HG03571 (cell line): ENCODE results near the gene STK26.
"Not testable (repeated sequence)": the region's sequence is repeated elsewhere in the genome, so short reads cannot be mapped to it uniquely, and the experiment has no call there.

Experiments used
- ATAC-seq: cut with Tn5 transposase; IDR thresholded peaks from one replicate; pipeline ENCODE4 v1.9.1; 2021; ENCODE audit not compliant: unreplicated experiment

Gene STK26

GRCh38 chrX:132034648-132035047, 11.5 kb downstream of the STK26 start:
- no peak for ATAC-seq

DNA sequence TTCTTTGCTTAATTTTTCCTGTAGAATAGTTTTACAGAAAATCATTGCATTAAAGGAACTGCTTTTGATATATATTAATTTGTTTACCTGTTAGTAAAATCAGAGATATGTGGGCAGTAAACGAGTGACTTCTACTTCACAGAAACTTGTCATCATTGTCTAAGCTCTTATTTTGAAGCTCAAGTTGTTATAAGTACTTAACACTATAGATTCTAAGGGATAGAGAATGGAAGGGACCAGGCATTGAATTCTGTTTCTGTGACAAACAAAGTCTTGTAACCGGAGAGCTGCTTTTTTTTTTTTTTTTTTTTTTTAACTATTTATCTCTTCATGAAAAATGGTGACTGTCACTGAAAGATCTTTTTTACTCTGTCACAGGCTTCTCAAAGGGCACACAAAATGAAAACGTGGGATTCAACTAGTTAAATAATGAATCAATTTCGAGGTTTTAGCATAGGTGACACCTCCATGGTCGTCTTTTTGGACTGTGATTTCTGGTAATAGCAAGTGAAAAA, 14.4 kb downstream of the STK26 start:
- ATAC-seq, result no peak

DNA sequence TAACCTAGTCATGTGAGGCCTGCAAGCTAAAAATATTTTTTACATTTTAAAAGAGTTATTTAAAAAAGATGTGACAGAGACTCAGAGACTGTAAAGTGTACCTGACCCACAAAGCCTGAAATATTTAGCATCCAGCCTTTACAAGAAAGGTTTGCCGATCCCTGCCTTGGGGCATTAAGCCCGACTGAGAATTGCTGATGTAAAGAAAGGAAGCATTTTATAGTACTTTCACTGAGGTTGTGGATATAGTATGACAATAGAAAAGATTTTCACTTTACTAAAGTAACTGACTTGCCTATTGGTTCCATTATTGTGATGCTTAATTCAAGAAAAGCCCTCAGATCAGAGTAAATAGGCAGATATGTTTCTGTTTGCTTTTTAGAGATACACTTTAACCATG, 17.0 kb downstream of the STK26 start:
- no peak for ATAC-seq

GRCh38 chrX:132041015-132041414, 17.9 kb downstream of the STK26 start:
- no peak for ATAC-seq

GRCh38 chrX:132043977-132044376, 20.9 kb downstream of the STK26 start:
- no peak for ATAC-seq

- no peak for ATAC-seq
Observed at GRCh38 chrX:132044953-132045352, 21.9 kb downstream of the STK26 start.

DNA sequence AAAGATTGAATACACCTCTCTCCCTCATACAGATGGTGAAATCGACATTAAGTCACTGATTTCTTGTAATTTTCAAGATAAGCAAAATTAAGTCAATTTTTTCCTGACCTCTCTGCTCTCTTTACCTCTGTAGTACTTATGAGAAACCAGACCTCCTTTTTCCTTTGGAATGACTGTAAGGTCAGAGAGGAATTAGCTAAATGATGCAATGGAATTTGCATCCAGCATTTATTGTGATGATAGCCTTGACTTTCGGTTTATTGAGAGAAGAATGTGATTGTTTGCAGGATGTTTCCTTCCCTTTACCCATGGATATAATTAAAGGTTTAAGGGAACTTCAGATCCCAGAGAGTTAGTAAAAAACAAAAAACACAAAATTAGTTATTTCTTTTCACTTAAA, 22.4 kb downstream of the STK26 start:
- no peak for ATAC-seq

GRCh38 chrX:132046533-132046932, 23.4 kb downstream of the STK26 start:
- ATAC-seq, result no peak

GRCh38 chrX:132051778-132052177, 28.7 kb downstream of the STK26 start:
- ATAC-seq, result not testable (repeated sequence)

DNA sequence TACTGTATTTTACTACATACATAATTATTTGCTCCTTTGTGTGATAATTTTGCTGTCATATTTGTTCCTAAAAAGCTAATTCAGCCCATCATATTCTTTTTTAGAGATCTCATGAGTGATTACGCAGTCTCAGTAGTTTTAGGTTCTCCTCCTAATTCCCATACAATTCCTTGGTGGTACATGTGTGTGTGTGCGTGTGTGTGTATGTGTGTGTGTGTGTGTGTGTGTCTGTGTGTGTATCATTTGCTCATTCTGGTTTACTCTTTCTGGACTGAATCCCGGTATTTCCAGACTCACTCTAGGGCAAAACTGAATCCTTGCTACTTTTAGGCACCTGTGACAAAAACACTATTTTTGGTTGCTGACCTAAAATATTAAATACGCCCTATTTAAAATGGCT, 34.9 kb downstream of the STK26 start:
- ATAC-seq, result no peak

DNA sequence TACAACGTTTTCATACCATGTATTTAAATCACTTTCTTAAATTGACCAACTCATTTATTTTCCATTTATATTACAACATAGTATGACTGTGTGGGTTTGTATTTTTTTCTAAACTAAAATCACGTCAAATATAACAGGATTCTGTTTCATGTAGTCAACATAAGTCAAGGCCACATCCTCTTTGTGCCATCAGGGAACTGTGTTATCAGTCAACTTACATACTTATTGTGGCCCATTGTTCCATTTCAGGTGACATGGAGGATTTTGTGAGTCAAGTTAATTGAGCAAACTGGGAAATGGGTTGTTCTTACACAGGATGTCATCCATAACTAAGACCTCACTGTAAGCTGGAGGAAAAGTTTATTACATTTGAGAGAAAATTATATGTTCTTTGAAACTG, 35.9 kb downstream of the STK26 start:
- no peak for ATAC-seq

GRCh38 chrX:132059973-132060540, 37.0 kb downstream of the STK26 start:
- no peak for ATAC-seq

- ATAC-seq, result no peak
Observed at GRCh38 chrX:132063334-132063733, 40.2 kb downstream of the STK26 start.

GRCh38 chrX:132063862-132064261, 40.8 kb downstream of the STK26 start:
- no peak for ATAC-seq

GRCh38 chrX:132068405-132068804, 45.3 kb downstream of the STK26 start:
- no peak for ATAC-seq

- no peak for ATAC-seq
Observed at GRCh38 chrX:132071254-132071653, 48.2 kb downstream of the STK26 start.

- ATAC-seq, result no peak
Observed at GRCh38 chrX:132077414-132077813, 54.3 kb downstream of the STK26 start.

- no peak for ATAC-seq
Observed at GRCh38 chrX:132077912-132078311, 54.8 kb downstream of the STK26 start.

GRCh38 chrX:132085786-132086185, 62.7 kb downstream of the STK26 start:
- ATAC-seq, result no peak

- no peak for ATAC-seq
Observed at GRCh38 chrX:132086672-132087071, 63.6 kb downstream of the STK26 start.

- no peak for ATAC-seq
Observed at GRCh38 chrX:132088864-132089263, 65.8 kb downstream of the STK26 start.

GRCh38 chrX:132090403-132091159, 67.5 kb downstream of the STK26 start:
- no peak for ATAC-seq
